HL-60 (cell line): ENCODE data around the gene KCNJ11.

Source experiments
- POLR2AphosphoS5 ChIP-seq: IDR thresholded peaks from 2 replicates; pipeline ENCODE4 v1.6.1; 2012; ENCODE audit warnings: low read depth
- TF ChIP-seq, protein P1 (sequence below): IDR thresholded peaks from one replicate; pipeline ENCODE4 v1.5.1; 2011; ENCODE audit warnings: low read length, control low read depth, inconsistent platforms; ENCODE audit not compliant: insufficient read depth

DNA sequence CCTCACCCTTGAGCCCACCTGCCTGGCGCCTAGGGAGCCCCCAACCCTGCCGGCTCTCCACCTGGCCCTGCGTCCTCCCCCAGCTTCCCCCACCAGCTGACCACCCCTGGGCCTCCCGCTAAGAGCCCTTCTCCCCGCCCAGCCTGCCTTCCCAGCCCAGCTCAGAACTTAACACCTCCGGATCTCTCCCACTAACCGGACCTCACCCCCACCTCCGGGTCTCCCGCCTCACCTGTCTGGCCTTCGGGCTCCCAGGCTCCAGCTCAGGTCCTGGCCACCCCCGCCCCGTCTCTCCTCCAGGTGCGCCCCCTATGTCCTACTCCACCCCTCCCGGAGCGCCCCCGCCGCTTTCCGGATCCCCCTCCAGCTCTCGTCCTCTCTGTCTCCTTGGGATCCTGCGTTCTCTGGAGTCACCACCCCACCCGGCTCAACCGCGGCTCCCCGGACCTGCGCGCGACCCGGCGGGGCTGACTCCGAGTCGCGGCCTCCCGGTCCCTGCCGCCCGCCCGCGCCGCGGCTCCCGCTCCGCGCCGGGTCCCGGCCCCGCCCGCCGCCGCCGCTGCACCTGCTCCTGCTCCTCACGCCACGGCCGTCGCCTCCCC, at the start of gene KCNJ11:
- TF ChIP-seq, protein P1, sequence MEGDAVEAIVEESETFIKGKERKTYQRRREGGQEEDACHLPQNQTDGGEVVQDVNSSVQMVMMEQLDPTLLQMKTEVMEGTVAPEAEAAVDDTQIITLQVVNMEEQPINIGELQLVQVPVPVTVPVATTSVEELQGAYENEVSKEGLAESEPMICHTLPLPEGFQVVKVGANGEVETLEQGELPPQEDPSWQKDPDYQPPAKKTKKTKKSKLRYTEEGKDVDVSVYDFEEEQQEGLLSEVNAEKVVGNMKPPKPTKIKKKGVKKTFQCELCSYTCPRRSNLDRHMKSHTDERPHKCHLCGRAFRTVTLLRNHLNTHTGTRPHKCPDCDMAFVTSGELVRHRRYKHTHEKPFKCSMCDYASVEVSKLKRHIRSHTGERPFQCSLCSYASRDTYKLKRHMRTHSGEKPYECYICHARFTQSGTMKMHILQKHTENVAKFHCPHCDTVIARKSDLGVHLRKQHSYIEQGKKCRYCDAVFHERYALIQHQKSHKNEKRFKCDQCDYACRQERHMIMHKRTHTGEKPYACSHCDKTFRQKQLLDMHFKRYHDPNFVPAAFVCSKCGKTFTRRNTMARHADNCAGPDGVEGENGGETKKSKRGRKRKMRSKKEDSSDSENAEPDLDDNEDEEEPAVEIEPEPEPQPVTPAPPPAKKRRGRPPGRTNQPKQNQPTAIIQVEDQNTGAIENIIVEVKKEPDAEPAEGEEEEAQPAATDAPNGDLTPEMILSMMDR = no peak
- no peak for TF ChIP-seq POLR2AphosphoS5
